ENCODE measurements around the gene CYP3A5. TPM values are rescaled to one million over a fixed set of nuclear protein-coding genes. Genes with fewer than 3 reads are reported as not detected.

Gene CYP3A5
- total and polyA plus RNA-seq, 2 of the 4 experiments (the other 2 are of a cell fraction): not detected

DNA sequence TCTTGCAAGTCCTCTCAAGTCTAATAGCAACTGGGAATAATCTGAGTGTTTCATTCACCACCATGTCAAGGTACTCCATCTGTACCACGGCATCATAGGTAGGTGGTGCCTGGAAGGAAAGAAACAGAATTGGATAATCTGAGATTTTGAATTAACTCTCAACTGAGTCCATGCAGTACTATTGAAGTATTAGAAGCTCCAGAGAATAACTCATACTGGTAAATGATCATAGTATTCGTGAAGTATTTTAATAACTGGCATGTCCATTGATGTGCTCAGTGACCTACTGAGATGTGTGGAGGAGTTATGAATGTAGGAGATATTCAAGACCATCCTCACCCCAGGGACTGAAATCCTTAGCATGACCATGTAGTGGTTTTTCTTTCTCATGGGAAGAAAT is 27.1 kb downstream of the CYP3A5 start:
- H3K9me1 ChIP-seq (ENCODE audit: insufficient read depth, low read length): no peaks in the 10 kb centered on the region; the same call in 1 of the 2 replicates
- WGBS, 2 experiments (ENCODE audit: extremely low coverage in 2 of 2, insufficient read length in 1 of 2): no CpG with 5 or more reads among the region's 2 CpGs
- no peak overlapping the region for H2AK9ac ChIP-seq (replicated peaks; ENCODE audit: low read depth, low read length, poor library complexity)
- no peak overlapping the region for H2AFZ ChIP-seq (replicated peaks; ENCODE audit: low read length, poor library complexity)
- H3K56ac ChIP-seq (ENCODE audit: extremely low read depth, insufficient read depth, low read length): no peak overlapping the region
- H2BK120ac ChIP-seq (ENCODE audit: low read depth, low read length): no peak overlapping the region
- H3K27ac ChIP-seq (ENCODE audit: insufficient read depth, low read length): no peak overlapping the region
- H4K91ac ChIP-seq (ENCODE audit: insufficient read depth, low read depth, low read length): no peak overlapping the region
- H3K23ac ChIP-seq (ENCODE audit: low read depth, low read length): no peak overlapping the region
- H3K27me3 ChIP-seq (ENCODE audit: control insufficient read depth, insufficient read depth, low read length): no peaks in the 10 kb centered on the region
- POLR2A ChIA-PET (ENCODE audit: unreplicated experiment): no interaction called here
- no peak overlapping the region for H4K5ac ChIP-seq (ENCODE audit: low read depth, low read length)
- H3K14ac ChIP-seq (replicated peaks; ENCODE audit: low read depth, low read length): no peak overlapping the region
- no peak overlapping the region for H3K4me2 ChIP-seq (ENCODE audit: low read depth, low read length)
- H3K9ac ChIP-seq (ENCODE audit: low read depth, low read length): no peak overlapping the region
- H3K4me1 ChIP-seq (ENCODE audit: control insufficient read depth, insufficient read depth, low read length): no peaks in the 10 kb centered on the region
- no peak overlapping the region for H2BK15ac ChIP-seq (ENCODE audit: low read depth, low read length)
- H3K18ac ChIP-seq (ENCODE audit: low read depth, low read length): no peak overlapping the region
- BruUV-seq (replicated peaks): no TSS peak
- no peak overlapping the region for H2BK5ac ChIP-seq (ENCODE audit: low read depth, low read length, poor library complexity, severe bottlenecking)
- ATAC-seq (ENCODE audit: low read depth) (no peak), DNase-seq (no peak)
- CTCF ChIA-PET: no interaction called here
- TF ChIP-seq RAD21 (IDR thresholded peaks at IDR 0.05; ENCODE audit: low read length) (no peak), CEBPB (IDR thresholded peaks at IDR 0.05; ENCODE audit: low read depth, low read length) (no peak), BHLHE40 (IDR thresholded peaks at IDR 0.05; ENCODE audit: low read depth, low read length) (no peak), NFE2L2 (IDR thresholded peaks at IDR 0.05; ENCODE audit: low read depth, low read length) (no peak), RFX5 (IDR thresholded peaks at IDR 0.05; ENCODE audit: low read depth, low read length) (no peak), CHD1 (IDR thresholded peaks at IDR 0.05; ENCODE audit: low read depth, low read length) (no peak), SMC3 (IDR thresholded peaks at IDR 0.05; ENCODE audit: low read depth, low read length) (no peak)
- TF ChIP-seq, protein P1, sequence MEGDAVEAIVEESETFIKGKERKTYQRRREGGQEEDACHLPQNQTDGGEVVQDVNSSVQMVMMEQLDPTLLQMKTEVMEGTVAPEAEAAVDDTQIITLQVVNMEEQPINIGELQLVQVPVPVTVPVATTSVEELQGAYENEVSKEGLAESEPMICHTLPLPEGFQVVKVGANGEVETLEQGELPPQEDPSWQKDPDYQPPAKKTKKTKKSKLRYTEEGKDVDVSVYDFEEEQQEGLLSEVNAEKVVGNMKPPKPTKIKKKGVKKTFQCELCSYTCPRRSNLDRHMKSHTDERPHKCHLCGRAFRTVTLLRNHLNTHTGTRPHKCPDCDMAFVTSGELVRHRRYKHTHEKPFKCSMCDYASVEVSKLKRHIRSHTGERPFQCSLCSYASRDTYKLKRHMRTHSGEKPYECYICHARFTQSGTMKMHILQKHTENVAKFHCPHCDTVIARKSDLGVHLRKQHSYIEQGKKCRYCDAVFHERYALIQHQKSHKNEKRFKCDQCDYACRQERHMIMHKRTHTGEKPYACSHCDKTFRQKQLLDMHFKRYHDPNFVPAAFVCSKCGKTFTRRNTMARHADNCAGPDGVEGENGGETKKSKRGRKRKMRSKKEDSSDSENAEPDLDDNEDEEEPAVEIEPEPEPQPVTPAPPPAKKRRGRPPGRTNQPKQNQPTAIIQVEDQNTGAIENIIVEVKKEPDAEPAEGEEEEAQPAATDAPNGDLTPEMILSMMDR (conservative IDR thresholded peaks at IDR 0.05; ENCODE audit: low read depth, low read length): no peak
- TF ChIP-seq, protein P2, sequence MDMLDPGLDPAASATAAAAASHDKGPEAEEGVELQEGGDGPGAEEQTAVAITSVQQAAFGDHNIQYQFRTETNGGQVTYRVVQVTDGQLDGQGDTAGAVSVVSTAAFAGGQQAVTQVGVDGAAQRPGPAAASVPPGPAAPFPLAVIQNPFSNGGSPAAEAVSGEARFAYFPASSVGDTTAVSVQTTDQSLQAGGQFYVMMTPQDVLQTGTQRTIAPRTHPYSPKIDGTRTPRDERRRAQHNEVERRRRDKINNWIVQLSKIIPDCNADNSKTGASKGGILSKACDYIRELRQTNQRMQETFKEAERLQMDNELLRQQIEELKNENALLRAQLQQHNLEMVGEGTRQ (IDR thresholded peaks at IDR 0.05; ENCODE audit: low read depth, low read length): no peak
- TF ChIP-seq, protein P3, sequence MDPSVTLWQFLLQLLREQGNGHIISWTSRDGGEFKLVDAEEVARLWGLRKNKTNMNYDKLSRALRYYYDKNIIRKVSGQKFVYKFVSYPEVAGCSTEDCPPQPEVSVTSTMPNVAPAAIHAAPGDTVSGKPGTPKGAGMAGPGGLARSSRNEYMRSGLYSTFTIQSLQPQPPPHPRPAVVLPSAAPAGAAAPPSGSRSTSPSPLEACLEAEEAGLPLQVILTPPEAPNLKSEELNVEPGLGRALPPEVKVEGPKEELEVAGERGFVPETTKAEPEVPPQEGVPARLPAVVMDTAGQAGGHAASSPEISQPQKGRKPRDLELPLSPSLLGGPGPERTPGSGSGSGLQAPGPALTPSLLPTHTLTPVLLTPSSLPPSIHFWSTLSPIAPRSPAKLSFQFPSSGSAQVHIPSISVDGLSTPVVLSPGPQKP (IDR thresholded peaks at IDR 0.05; ENCODE audit: borderline replicate concordance, low read depth, low read length): no peak
- H3K79me1 ChIP-seq (ENCODE audit: low read depth in 1 of 2, low read length in 2 of 2): no peaks in the 10 kb centered on the region
- H4K8ac ChIP-seq (ENCODE audit: low read depth in 2 of 2, low read length in 2 of 2): no peak overlapping the region
- no peak overlapping the region for H3K4ac ChIP-seq (ENCODE audit: low read depth, low read length)
- no peaks in the 10 kb centered on the region for H3K9me3 ChIP-seq (ENCODE audit: control insufficient read depth, insufficient read depth, low read length)
- dilution Hi-C loops (cut with HindIII; ENCODE audit: low sequenced_read_pairs, unreplicated experiment): no loop called here
- H2AK5ac ChIP-seq (ENCODE audit: low read depth, low read length): no peak overlapping the region
- H3K4me3 ChIP-seq (ENCODE audit: insufficient read depth, low read depth, low read length): no peak overlapping the region
- no peaks in the 10 kb centered on the region for H3K36me3 ChIP-seq (ENCODE audit: control insufficient read depth, insufficient read depth, low read length)
- in situ Hi-C loops (cut with MboI; ENCODE audit: low sequenced_read_pairs): no loop called here
- no peak overlapping the region for H2BK20ac ChIP-seq (ENCODE audit: low read depth, low read length)
- H4K20me1 ChIP-seq (ENCODE audit: insufficient read depth, low read length): no peaks in the 10 kb centered on the region
- intact Hi-C loops (cut with micrococcal nuclease): no loop called here

All from IMR-90 (cell line).